ENCODE measurements around the gene KRT33A.

The KRT33A gene

GRCh38 chr17:41322094-41322902, 28.3 kb downstream of the KRT33A start (continued):
- TF ChIP-seq CREB5 (CRISPR knock-in tag; IDR thresholded peaks at IDR 0.05; ENCODE audit: low read depth): no peak
- no peak for TF ChIP-seq SNAI2 (CRISPR knock-in tag; IDR thresholded peaks at IDR 0.05)
- TF ChIP-seq ZFP3 (CRISPR knock-in tag; IDR thresholded peaks at IDR 0.05): no peak
- TF ChIP-seq RARB (CRISPR knock-in tag; IDR thresholded peaks at IDR 0.05): no peak
- no peak for TF ChIP-seq ZNF70 (CRISPR knock-in tag; IDR thresholded peaks at IDR 0.05)
- TF ChIP-seq ARNTL (CRISPR knock-in tag; IDR thresholded peaks at IDR 0.05; ENCODE audit: borderline replicate concordance, low read depth): no peak
- no peak for TF ChIP-seq CSRNP3 (CRISPR knock-in tag; IDR thresholded peaks at IDR 0.05)
- no peak for TF ChIP-seq TCF4 (CRISPR knock-in tag; IDR thresholded peaks at IDR 0.05; ENCODE audit: borderline replicate concordance)
- no peak for TF ChIP-seq GLIS3 (CRISPR knock-in tag; IDR thresholded peaks at IDR 0.05)
- no peak for TF ChIP-seq ISL1 (CRISPR knock-in tag; IDR thresholded peaks at IDR 0.05)

GRCh38 chr17:41318231-41318630, 32.4 kb downstream of the KRT33A start:
- ATAC-seq: no peak
- TF ChIP-seq BACH2 (CRISPR knock-in tag; IDR thresholded peaks at IDR 0.05; ENCODE audit: borderline replicate concordance) (no peak), ARNTL (CRISPR knock-in tag; IDR thresholded peaks at IDR 0.05; ENCODE audit: borderline replicate concordance, low read depth) (no peak), CSRNP3 (CRISPR knock-in tag; IDR thresholded peaks at IDR 0.05) (no peak), ISL1 (CRISPR knock-in tag; IDR thresholded peaks at IDR 0.05) (no peak), RARB (CRISPR knock-in tag; IDR thresholded peaks at IDR 0.05) (no peak), TSHZ2 (CRISPR knock-in tag; IDR thresholded peaks at IDR 0.05) (no peak), SNAI2 (CRISPR knock-in tag; IDR thresholded peaks at IDR 0.05) (no peak), TCF4 (CRISPR knock-in tag; IDR thresholded peaks at IDR 0.05; ENCODE audit: borderline replicate concordance) (no peak), ZNF8 (CRISPR knock-in tag; IDR thresholded peaks at IDR 0.05) (no peak), CSDC2 (CRISPR knock-in tag; IDR thresholded peaks at IDR 0.05) (no peak), OSR1 (CRISPR knock-in tag; IDR thresholded peaks at IDR 0.05) (no peak), PPARA (CRISPR knock-in tag; IDR thresholded peaks at IDR 0.05; ENCODE audit: borderline replicate concordance) (no peak), POU6F1 (CRISPR knock-in tag; IDR thresholded peaks at IDR 0.05; ENCODE audit: borderline replicate concordance, low read depth) (no peak), CREB5 (CRISPR knock-in tag; IDR thresholded peaks at IDR 0.05; ENCODE audit: low read depth) (no peak), ZFP3 (CRISPR knock-in tag; IDR thresholded peaks at IDR 0.05) (no peak), GLIS3 (CRISPR knock-in tag; IDR thresholded peaks at IDR 0.05) (no peak), ESRRG (CRISPR knock-in tag; IDR thresholded peaks at IDR 0.05) (no peak), TOX (CRISPR knock-in tag; IDR thresholded peaks at IDR 0.05; ENCODE audit: borderline replicate concordance) (no peak), ZFP30 (CRISPR knock-in tag; IDR thresholded peaks at IDR 0.05) (no peak)
- TF ChIP-seq, protein P1, sequence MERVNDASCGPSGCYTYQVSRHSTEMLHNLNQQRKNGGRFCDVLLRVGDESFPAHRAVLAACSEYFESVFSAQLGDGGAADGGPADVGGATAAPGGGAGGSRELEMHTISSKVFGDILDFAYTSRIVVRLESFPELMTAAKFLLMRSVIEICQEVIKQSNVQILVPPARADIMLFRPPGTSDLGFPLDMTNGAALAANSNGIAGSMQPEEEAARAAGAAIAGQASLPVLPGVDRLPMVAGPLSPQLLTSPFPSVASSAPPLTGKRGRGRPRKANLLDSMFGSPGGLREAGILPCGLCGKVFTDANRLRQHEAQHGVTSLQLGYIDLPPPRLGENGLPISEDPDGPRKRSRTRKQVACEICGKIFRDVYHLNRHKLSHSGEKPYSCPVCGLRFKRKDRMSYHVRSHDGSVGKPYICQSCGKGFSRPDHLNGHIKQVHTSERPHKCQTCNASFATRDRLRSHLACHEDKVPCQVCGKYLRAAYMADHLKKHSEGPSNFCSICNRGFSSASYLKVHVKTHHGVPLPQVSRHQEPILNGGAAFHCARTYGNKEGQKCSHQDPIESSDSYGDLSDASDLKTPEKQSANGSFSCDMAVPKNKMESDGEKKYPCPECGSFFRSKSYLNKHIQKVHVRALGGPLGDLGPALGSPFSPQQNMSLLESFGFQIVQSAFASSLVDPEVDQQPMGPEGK (CRISPR knock-in tag; IDR thresholded peaks at IDR 0.05; ENCODE audit: borderline replicate concordance): no peak

All from SK-N-SH treated with all-trans-retinoic acid at 6 μM for 48 hours (cell line).